Tongue (tissue), 2 donors: ENCODE data around the gene RTN3. TPM values are rescaled to one million over a fixed set of nuclear protein-coding genes. Genes with fewer than 3 reads are reported as not detected.
"Not testable (repeated sequence)": the region's sequence is repeated elsewhere in the genome, so short reads cannot be mapped to it uniquely, and the experiment has no call there.

Source experiments
- DNase-seq: peaks from one replicate; pipeline ENCODE4 v3.0.0-alpha.2; 2015
- total RNA-seq: library from RNA; depleted of rRNA; stranded (reverse); fragments of >200 nt; gene quantifications from one replicate; pipeline ENCODE4 v1.2.3, GENCODE V29; 2014

The RTN3 gene
- total RNA-seq, 1 donor from 2014 or later: 46.1 TPM

DNA sequence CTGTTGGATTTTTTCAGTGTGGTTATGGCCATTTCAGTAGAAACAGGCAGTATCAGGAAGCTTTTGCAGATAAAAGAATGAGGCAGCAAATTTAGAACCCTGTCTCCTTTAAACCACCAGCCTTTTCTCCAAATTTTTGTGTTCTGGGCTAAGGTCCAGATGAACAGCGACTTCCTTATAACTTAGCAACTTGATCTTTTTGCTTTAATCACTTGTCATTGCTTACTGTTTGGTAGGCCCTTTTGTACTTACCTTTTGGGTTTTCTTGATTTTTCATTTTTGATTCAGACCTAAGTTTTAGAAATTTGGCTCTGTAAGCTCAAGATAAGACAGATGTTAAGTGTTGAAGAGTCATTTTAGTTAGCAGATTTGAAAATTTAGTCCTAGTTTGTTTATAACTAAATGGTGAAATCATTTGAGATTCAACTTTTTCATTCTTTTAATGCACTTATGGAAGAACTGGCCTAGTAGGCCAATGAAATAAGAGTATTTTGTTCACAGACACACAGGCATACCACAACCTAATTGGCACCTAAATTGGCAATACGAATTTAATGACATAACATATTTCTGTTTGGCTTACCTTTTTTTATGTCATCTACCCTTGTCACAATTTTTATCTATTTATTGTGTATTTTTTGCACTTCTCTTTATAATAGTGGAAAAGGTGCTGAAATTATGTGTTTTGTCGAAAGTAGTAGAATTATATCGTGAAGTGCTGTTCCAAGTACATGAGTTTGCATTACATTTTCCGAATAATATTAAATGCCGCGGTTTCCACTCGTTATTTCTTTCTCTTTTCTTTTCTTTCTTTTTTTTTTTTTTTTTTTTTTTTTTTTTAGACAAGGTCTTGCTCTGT lies 2.1 kb downstream of the RTN3 start:
- DNase-seq: peak; percentile 16

DNA sequence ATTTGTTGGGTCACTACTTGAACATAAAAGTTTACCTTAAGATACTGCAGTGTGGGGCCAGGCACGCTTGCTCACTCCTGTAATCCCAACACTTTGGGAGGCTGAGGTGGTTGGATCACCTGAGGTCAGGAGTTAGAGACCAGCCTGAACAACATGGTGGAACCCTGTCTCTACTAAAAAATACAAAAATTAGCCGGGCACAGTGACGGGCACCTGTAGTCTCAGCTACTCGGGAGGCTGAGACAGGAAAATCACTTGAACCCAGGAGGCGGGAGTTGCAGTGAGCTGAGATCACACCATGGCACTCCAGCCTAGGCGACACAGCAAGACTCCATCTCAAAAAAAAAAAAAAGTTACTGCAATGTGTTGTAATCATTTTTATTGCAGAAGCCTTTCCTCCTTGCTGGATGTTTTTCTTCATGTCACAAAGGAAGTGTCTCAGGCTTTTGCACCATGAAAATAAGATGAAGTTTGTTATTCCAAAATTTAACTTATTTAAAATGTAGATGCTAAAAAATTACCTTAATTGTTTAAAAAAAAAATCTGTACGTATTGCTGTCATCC lies 3.9 kb downstream of the RTN3 start:
- not testable (repeated sequence) for DNase-seq

DNA sequence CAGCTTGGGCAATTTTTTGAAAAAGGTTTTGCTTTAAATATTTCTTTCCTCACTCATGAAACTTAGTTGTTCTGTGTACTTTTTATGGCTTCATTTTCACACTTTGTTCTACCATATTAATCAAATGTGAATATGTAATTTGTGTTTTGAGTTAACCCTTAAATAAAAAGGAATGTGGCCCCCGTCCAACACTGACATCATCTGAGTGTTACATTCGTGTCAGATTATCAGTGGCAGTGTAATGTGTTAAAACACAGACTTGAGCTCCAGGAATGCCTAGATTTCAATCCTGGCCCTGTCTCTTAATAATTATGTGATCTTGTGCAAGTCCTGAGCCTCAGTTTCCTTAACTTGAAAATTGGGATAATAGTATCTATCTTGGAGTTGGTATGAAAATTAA lies 5.6 kb downstream of the RTN3 start:
- no peak for DNase-seq

DNA sequence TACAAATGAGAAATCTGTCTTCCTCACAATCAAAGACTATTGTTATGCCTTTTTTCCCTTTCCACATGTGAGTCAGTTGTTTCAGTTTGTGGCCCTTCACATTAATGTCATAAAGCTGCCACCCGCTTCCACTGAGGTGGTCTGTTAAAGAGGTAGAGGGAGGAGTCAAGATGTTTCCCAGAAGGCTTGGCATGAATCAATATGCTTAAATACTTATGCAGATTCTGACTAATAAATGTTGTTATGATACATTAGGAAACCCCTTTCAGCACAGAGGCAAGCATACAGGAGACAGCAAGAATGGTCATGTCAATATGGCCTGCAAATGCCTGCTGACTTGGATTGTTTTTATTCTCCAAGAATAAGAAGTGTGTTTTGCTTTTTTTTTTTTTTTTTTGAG lies 6.5 kb downstream of the RTN3 start:
- no peak for DNase-seq

DNA sequence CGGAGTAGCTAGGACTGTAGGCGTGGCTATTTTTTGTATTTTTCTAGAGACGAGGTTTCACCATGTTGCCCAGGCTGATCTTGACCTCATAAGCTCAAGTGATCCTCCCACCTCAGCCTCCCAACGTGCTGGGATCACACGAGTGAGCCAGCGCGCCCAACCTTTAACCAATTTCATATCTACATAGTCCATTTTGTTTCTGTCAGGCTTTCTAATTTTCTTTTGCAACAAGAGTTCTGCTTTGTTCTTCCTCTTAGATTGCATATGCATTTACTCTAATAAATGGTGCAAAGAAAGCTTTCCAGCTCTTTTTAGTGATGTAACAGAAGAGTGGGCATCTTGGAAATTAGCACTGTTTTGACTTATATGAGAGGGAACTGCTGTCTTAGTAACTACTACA lies 13.3 kb downstream of the RTN3 start:
- DNase-seq: no peak

DNA sequence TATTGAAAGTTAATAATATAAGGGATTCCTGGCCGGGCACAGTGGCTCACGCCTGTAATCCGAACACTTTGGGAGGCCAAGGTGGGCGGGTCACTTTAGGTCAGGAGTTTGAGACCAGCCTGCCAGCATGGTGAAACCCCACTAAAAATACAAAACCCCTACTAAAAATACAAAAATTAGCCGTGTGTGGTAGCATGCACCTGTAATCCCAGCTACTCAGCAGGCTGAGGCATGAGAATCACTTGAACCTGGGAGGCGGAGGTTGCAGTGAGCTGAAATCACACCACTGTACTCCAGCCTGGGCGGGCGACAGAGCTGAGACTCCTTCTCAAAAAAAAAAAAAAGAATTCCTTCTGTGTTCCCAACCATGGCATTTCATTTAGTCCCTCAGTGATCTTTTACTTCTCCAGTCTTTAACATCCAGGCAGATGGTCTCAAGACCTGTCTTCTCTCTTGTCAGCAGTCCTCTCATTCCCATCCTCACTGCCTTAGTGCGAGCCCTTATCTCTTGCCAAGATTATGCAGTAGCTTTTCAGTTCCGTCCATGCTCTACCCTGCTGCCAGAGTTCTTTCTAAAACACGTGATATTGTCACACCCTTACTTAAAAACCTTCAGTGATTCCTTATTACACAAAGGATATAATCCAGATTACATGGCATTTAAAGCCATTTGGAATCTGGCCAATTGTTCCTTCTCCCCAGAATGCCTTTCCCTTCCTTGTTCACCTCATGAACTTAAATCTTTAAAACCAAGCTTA lies 17.9 kb downstream of the RTN3 start:
- peak; percentile 22 for DNase-seq

DNA sequence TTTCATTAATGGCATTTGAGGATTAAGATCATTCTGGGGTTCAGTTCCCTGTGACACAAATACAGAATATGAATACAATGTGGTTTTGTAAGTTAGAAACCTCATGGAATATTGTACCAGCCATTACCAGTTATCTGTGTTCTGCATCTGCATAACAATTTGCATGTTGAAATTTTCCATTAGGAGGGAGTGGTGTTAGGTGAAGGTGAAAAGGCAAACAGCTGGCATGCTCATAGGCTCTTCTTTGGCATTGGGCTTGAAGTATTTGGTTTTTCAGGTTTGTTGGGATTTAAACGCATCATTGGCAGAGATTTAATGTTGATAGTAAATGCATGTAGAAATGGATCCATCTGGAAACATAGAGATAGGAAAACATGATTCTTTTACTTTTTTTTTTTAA lies 18.6 kb downstream of the RTN3 start:
- no peak for DNase-seq

DNA sequence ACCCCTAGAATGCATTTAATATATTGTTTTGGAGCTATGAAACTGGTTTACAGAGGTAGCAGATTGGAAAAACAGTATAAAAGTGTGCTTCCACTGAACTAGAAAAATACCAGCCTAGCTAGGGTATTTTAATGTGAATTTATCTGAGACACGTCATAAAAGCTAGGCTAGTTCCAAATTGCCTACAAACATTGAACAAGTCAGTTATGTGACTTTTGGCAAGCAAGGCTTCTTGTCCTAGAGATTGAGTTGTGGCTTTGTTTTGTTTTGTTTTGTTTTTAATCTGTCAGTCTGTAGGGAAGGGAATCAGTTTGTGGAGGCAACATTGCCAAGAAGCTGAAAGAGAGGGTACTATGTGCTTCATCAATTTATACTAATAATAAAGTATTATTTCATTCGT lies 24.2 kb downstream of the RTN3 start:
- DNase-seq: no peak

DNA sequence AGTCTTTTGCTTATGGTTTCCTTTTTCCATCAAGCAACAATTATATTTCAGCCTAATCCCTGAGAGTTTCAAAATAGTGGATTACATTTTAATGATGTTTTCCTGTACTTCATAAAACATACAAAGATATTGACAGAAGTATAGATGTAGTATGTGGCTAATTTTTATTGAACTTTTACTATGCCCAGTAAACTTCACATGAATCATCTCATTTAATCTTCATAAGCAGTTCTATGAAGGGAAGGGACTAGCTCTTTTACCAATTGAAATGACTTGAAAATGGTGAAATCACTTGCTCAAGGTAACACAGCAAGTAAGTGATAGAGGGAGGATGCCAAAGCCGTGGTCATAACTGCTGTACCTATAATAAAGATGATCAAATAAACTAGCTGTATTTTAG lies 27.5 kb downstream of the RTN3 start:
- DNase-seq: no peak

DNA sequence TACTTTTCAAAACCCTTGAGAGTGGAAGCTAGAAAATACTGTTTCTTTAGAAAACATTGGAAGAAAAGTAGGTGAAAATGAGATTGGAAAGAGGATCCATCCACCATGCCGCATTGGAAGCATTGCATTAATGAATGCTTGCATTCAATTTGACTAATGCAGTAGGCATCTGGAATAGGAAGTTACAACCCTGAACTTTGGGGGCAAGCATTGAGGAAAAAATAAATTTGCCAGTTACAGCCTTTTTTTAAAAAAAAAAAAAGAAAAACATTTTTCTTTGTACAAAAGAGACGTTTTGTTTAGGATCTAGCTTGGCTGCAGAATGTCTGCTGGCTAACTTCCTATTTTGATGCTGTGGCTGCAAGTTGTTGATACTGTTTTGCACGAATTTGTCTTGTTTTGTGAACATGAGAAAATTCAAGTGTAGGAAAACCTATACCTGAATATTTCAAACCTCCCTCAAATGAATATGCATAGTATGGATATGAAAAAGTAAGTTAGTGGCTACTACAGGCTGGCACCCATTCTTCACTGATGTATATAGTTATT lies 28.1 kb downstream of the RTN3 start:
- no peak for DNase-seq

DNA sequence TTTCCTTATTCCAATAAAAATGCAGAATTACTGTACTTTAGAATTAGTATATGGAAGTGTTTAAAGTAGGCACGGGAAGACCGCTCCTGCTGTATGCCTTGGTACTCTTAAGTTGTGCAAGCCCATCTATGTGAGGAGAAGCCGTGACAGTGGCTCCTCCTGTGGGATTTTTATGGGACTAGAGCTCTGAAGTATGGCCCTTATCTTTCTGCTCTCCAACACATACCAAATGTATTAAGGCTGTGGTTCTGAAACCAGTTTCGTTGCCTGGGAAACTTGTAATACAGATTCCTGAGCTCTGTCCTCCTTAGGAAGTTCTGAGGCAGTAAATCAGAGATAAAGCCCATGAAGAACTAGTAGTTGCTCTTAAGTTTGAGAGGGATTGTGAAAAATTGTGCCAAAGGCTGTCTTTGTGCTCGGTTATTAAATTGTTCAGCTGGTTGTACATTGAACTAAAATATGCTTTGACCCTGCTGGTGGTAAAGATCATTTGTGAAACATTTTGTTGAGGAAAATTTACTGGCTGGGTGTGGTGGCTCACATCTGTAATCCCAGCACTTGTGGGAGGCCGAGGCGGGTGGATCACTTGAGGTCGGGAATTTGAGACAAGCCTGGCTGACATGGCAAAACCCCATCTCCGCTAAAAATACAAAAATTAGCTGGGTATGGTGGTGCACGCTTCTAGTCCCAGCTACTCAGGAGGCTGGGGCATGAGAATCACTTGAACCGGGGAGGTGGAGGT lies 29.3 kb downstream of the RTN3 start:
- DNase-seq: no peak

DNA sequence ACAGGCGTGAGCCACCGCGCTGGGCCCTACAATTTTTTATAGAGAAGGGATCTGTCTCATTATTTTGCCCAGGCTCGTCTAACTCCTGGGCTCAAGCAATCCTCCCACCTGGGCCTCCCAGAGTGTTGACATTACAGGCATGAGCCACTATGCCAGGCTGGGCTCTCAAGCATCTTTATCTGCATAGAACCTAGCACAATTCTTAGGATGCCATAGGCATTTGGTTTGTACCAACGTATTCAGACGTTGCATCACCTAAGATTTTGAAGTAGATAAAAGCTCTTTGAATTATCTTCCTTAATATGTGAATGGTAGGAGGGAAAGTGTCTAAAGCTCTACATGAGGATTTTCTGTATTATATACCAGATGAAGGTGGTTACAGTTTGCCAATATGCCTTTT lies 30.5 kb downstream of the RTN3 start:
- no peak for DNase-seq

DNA sequence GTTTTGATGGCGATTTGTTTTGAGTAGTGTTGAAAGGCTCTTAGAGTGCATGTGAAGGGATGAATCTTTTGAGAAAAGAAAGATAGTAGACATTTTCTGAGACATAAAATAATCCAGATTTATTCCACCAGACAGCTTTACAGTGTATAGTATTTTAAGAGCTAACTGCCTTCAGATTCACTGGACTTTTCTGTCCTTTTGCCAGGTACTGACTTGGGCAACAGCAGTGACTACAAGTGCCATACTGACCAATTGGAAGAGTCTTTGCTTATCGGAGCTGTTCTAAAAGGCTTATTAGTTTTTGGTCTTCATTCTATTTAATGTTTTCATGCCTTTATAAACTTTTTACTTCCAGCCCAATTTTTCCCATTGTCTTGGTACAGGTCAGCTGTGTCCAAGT lies 32.5 kb downstream of the RTN3 start:
- DNase-seq: no peak

DNA sequence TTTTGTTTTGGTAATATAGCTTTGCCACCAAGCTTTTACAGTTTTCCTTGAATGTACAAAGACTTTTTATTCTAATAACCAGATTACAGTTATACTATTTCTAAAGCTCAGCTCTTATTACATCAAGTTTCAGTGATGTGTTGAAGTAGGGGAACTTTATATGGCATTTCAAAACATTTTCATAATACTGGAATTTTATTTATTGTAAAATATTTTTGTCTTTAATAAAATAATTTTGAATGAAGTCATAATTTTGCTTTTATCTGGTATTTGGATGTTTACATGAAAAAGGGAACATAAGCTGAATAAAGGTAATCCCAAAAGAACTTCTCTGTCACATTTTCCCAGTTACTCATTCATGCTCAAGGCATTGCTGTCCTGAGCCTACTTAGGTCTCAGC lies 34.7 kb downstream of the RTN3 start:
- no peak for DNase-seq

DNA sequence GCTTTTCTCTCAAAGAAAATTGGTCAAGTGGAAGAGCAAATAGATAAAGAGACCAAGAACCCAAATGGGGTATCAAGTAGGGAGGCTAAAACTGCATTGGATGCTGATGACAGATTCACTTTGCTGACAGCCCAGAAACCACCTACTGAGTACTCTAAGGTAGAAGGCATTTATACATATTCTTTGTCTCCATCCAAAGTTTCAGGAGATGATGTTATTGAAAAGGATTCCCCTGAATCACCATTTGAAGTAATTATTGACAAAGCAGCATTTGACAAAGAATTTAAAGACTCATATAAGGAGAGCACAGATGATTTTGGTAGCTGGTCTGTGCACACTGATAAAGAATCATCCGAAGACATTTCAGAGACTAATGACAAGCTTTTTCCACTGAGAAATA lies 37.7 kb downstream of the RTN3 start:
- no peak for DNase-seq

DNA sequence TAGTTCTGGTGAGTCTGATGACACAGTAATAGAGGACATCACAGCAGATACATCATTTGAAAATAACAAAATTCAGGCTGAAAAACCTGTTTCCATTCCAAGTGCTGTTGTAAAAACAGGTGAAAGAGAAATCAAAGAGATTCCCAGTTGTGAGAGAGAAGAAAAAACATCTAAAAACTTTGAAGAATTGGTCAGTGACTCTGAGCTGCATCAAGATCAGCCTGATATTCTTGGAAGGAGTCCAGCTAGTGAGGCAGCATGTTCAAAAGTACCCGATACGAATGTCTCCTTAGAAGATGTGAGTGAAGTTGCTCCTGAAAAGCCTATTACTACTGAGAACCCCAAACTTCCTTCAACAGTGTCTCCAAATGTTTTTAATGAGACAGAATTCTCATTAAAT lies 38.7 kb downstream of the RTN3 start:
- peak; percentile 14 for DNase-seq

DNA sequence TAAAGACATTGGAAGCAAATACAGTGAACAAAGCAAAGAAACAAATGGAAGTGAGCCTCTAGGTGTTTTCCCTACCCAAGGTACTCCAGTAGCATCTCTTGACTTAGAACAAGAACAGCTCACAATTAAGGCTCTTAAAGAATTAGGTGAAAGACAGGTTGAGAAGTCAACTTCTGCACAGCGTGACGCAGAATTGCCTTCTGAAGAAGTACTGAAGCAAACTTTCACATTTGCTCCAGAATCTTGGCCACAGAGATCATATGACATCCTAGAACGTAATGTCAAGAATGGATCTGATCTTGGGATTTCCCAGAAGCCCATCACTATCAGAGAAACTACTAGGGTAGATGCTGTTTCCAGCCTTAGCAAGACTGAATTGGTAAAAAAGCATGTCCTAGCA lies 39.3 kb downstream of the RTN3 start:
- no peak for DNase-seq

DNA sequence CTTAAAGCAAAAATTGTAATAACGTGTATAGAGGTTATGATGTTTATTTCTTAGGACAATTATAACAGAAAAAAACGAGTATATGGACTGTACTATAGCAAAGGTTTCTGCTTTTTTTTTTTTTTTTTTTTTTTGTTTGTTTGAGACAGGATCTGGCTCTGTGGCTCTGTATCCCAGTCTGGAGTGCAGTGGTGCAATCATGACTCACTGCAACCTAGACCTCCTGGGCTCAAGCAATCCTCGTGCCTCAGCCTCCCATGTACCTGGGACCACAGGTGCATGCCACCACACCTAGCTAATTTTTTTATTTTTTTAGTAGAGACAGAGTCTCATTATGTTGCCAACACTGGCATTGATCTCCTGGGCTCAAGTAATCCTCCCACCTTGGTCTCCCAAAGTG lies 48.0 kb downstream of the RTN3 start:
- no peak for DNase-seq

DNA sequence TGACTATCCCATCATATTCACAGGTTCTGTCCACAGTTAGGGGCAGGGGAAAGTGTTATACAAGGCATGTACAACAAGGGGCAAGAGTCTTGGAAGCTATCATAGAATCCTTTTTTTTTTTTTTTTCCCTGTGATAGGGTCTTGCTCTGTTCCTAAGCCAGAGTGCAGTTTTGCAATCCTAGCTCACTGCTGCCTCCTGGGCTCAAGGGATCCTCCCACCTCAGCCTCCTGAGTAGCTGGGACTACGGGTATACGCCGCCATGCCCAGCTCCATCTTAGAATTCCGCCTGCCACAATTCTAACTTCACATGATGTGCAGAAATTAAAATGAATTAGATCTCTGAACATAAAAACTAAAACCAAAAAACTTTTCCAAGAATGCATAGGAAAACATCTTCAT lies 55.6 kb downstream of the RTN3 start:
- no peak for DNase-seq

DNA sequence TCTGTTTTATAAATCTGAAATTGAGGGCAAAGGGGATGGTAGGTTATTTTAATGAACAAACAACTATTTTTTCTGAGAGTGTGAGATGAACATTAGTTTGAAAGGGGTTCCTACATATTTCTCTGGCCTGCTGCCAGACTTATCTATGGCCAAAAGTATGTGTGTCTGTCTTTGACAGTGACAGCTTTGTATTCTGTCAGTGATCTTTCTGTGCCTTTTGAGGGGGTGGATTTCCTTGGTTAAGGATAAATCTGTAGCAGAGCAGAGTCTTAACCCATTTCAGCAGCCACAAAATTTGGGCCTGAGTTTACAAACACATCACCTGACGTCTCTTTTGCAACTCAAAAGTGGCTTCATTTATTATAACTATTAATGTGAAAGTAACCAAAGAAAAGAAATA lies 56.4 kb downstream of the RTN3 start:
- DNase-seq: peak; percentile 26

DNA sequence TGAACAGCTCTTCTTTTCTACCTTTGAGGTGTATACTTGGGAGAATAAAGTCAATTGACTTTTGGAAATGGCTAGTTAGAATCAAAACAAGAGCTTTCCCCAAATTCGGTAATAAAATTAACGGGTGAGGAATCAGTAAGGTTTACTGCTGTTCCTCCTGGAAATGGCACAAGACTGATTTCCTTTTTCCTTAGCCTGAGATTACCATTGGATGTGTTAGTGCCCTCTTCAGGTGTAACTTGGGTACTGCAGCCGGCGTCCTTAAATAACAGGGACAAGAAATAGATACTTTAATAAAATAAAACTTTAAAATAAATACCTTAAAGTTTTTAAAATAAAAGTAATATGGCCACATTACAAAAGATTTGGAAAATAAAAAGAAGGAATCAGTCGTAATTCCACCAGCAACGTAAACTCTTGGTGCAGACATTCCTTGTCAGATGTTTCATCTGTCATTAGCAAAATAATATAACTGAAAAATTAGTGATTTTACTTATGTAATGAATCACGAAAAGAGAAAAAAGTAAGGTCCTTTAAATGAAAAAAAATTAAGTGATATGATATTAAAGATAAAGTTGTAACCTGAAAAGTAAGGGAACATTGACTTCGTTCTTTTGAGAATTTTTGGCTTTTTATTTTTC lies 57.5 kb downstream of the RTN3 start:
- peak; percentile 89 for DNase-seq
